Left hindlimb (tissue), 1 donor: ENCODE results near the gene GATA6.

Source experiments
- DNase-seq: peaks from one replicate; pipeline ENCODE4 v3.0.0-alpha.2; 2018

GATA6 gene

DNA sequence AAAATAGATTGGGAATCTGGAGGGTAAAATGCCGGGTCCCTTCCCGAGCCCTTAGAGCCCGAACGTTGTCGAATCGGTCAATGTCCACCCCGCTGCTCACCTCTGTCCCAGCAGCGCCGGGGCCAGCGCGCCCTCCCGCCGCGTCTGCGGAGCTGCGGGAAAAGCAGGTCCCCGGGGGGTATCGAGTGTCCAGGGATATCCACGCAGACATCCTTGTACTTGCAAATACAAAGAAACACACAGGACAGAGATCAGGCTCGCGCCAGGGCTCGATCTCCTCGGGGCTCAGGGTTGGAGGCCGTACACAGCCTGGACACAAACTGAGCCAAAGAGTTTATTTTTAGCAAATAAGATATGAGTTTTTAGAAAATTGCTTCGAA, 2.3 kb upstream of the GATA6 start:
- DNase-seq: peak; percentile 60

DNA sequence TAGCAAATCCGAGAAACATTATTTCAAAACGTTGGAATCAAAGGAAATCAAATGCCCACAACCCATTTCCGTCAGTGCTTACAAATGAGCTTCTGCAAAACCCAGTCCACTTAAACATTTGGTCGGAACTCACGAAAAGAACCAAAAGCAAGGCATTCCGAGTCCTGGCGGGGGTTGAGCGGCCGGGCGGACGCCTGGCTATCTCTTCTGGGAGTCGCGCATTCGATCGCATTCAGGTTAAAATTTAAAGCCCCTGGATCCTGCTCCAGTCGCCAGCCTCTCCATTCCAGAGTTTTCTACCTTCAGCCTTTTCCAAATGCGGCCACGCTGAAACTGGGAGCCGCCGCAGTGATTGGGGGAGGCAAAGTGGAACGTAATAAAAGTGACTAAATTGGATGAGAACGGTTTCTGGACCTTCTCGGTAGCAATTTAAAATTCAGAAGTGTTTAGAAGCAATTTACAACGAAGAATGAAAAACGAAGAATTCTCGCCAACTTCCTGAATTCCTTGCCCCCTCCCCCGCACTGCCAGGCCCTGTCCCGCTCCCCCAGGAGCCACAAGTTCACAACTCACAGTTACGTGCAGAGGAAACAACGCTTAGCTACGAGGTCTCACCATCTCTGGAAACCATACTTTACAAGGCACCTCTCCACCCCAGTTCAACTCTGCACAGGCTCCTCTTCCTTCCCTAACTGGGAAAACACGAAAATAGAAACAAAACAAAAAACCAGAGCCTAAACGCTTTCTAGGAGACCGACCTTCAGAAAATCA, 1.7 kb upstream of the GATA6 start:
- DNase-seq: peak; percentile 76

DNA sequence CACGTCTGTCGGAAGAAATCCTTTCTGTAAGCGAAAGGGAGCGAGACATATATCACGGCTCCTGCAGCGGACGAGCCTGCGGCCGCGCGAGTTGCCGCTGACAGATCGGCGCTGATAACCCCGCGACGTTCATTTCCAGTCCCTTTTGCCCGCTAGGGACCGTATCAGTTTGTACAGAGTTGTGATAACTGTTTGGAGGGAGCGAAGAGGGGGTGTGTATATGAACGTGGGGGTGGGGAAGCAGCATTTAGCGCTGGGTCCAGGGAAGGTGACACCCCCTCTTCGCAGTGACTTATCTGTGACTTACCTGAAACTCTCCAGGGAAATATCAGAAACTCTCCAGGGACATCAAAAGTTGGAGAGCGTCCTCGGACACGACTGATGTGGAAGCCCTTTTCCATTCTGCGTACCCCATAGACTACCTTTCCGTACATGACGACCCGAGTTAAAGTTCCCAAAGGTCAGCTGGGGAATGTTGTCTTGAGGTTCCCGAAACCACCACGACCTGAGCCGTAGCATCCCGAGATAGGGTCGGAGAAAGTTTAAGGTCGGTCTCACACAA, 948 bp upstream of the GATA6 start:
- no peak for DNase-seq

- peak; percentile 39 for DNase-seq
Measured at GRCh38 chr18:22169889-22170420, 566 bp downstream of the GATA6 start.

DNA sequence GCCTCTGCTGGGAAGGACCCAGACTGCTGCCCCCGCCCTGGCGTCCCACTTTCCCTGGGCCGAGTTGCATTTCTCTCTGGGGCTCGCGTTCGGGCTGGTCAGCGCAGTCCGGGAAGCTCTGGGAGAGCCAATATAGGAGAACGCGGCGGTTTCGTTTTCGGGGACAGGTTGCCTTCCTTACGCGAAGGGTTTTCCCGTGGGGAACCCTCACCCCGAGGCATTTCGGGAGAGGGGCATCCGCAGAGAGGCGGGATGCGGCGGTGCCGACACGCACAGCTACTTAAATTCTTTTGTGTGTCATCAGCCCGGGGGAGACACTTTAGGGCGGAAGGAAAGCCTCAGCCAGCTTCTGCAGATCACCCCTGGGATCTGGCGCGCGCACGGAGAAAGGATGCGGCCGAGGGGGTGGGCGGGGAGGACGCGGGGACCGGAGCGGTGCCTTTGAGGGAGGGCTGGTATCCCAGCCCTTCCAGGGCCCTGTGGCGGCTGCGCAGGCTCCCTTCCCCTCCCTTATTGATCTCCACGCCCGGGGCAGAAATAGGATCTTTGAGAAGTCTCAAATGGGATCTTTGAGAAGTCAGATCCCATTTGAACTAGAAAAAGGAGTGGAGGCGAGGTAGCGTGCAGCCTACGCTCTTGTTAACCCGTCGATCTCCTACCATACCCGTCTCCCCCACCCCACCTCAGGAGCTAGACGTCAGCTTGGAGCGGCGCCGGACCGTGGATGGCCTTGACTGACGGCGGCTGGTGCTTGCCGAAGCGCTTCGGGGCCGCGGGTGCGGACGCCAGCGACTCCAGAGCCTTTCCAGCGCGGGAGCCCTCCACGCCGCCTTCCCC, 1.2 kb downstream of the GATA6 start:
- peak; percentile 56 for DNase-seq

DNA sequence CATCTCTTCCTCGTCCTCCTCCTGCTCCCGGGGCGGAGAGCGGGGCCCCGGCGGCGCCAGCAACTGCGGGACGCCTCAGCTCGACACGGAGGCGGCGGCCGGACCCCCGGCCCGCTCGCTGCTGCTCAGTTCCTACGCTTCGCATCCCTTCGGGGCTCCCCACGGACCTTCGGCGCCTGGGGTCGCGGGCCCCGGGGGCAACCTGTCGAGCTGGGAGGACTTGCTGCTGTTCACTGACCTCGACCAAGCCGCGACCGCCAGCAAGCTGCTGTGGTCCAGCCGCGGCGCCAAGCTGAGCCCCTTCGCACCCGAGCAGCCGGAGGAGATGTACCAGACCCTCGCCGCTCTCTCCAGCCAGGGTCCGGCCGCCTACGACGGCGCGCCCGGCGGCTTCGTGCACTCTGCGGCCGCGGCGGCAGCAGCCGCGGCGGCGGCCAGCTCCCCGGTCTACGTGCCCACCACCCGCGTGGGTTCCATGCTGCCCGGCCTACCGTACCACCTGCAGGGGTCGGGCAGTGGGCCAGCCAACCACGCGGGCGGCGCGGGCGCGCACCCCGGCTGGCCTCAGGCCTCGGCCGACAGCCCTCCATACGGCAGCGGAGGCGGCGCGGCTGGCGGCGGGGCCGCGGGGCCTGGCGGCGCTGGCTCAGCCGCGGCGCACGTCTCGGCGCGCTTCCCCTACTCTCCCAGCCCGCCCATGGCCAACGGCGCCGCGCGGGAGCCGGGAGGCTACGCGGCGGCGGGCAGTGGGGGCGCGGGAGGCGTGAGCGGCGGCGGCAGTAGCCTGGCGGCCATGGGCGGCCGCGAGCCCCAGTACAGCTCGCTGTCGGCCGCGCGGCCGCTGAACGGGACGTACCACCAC, 2.1 kb downstream of the GATA6 start:
- DNase-seq: peak; percentile 46

GRCh38 chr18:22172120-22172582, 2.8 kb downstream of the GATA6 start:
- DNase-seq: no peak

DNA sequence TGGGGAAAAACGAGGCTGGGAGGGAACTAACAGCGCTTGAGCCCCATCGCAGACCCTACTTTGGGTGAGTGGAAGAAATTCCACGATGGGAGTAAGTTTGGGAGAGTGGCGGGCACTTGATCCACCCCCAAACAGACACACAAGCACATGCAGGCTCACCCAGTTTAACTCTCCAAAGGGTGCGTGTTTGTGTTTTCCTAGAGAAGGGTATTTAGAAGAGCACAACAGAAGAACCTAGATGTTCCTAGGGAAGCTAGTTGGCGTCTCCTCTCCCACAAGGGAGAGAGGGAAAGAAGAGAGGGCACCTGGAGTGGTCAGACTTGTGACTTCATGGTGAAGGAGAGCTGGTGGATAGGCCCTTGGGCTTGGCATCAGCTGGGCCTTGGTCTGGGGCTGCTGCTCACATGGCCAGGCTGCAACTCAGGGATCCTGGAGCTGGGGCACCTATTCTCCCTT, 3.2 kb downstream of the GATA6 start:
- DNase-seq: no peak

- no peak for DNase-seq
Measured at GRCh38 chr18:22173221-22173927, 4.0 kb downstream of the GATA6 start.

DNA sequence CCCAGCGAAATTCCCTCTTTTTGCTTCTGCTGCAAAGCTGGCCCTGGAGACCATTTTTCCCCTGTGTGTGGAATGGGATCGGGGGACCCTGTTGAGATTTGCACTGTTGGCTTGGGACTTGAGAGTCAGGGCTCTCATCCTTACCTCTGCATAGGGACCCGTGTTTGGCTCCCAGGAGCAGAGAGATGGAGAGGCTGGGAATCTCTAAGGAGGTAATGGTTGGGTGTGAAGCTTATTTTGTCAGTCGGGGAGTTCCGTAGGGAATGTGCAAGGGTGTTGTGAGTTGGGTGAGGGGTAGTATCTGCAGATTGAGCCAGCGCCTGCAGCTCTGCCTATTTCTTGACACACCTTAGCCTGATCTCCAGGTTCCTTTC, 4.5 kb downstream of the GATA6 start:
- no peak for DNase-seq

DNA sequence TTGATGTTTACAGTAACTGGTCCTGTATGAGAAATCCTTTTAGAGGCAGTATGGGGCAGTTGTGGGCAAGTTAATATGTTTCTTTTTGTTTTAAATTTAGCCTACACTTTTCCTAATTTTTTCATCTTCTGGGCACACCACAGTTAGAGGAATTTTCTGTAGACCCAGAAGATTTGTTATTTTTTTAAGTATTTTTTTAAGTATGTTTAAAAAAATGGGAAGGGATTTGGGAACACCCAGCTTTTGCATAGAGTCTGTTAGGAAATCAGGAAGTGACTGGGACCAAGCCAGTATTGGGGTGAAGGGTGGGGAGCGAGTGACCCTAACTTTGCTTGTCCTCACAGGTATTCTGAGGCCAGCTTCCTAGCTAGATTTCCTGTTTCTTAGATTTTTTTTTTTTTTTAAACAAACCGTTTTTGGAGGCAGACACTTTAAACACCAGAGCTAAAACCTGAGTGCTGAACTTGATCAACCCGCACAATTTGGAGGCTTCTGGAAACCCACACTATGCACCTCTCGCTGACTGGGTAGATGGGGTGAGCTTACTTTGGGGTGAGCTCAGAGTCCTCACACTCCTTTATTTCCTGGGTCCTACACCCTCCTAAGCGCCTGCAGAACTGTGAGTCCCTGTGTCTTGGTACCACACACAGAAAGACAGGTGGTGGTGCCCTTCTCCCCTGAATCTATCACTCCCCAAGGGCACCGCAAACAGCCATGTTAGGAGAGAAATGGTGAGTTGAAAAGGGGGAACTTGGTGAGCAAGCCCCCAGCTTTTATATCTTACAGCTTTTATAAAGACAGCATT, 5.2 kb downstream of the GATA6 start:
- no peak for DNase-seq

DNA sequence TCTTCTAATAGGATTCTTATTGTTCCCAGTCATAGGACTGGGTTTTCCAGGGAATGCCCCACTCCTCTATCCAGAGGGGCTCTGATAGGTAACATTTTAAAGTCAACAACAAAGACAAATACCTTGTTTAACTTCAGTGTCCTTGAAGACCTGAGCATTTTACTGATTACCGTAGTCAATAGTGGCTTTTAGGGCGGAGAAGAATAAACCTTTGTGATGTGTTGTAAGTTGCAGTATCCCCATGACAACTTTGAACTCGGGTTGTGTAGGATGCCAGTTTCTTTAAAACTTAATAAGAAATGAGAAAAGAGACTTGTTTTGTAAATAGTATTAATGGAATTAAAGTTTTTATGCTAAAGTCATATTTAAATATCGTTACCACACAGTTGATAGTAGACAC, 6.0 kb downstream of the GATA6 start:
- DNase-seq: no peak

GRCh38 chr18:22176420-22177326, 7.3 kb downstream of the GATA6 start:
- no peak for DNase-seq

DNA sequence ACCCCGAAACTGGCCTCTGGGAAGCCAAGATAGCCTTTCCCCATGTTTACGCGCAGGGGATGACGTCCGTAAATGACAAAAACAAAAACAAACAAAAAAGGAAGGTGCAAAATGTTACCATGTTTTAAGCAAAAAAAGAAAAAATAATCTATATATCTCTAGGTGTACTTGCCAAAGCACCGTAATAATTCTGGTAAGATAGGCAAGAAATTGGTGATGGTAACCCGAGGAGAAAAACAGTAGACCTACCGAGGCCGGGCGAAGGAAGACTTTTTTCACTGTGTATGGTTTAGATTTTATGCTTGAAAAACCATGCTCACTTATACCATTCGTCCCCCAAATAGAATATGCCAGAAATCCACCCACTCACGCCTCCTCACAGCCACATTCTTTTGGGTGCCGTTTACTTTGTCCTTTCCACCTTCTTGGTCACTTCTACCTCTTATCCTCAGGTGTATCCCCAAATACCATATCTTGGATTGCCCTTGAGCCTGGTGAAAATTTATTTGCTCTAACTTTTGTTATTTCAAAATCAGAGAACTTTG, 8.0 kb downstream of the GATA6 start:
- DNase-seq: no peak

DNA sequence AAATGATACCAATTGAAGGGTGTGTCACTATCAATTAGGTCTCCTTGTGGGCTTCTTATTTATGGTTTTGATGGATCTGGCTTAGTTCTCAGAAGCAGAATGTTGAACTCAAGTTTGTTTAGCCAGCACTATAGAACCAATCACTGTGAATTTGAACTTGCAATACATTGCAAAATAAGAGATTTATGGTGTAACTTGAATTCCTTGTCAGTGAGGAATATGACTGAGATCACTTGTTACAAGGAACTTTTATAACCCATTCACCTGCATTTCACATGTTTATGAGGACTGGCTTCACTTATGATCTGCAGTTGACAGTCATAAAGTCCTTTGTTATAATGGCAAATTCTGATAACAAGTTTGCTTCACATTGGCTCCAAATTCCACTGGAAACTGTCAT, 9.8 kb downstream of the GATA6 start:
- DNase-seq: no peak

DNA sequence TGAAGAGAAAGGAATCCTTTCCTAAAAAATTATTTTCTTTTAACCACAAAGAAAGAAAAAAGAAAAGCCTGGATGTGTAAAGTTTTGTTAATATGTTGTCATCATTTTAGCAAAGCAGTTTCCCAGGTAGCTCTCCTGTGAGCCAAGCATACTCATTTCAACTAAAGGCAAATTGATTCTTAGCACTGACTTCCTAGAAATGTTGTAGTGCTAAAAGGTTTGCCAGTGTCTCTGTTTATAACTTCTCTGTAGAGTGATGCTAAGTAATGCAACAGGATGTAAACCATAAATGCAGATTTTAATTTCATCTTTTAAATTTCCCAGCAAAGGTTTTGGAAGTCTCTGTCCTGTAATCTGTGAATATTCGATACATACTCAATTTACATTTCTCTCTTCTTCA, 10.2 kb downstream of the GATA6 start:
- no peak for DNase-seq

GRCh38 chr18:22180722-22181121, 11.3 kb downstream of the GATA6 start:
- no peak for DNase-seq

GRCh38 chr18:22182884-22183697, 13.7 kb downstream of the GATA6 start:
- no peak for DNase-seq
